ENCODE data around the gene NEURL1.

The NEURL1 gene

GRCh38 chr10:103455235-103455634, 38.3 kb upstream of the NEURL1 start:
- TF ChIP-seq CTCF (IDR thresholded peaks at IDR 0.05; ENCODE audit: insufficient read depth, low read length, poor library complexity, severe bottlenecking) (no peak), EZH2phosphoT487 (conservative IDR thresholded peaks at IDR 0.05; ENCODE audit: low read length) (no peak)
- H3K9me2 ChIP-seq (replicated peaks; ENCODE audit: insufficient read depth, low read length), result no peaks in the 10 kb centered on the region
- no peak overlapping the region for H2AFZ ChIP-seq (ENCODE audit: low read depth, low read length, severe bottlenecking)
- H3K27ac ChIP-seq (ENCODE audit: low read depth, low read length), result no peak overlapping the region
- H3F3A ChIP-seq (ENCODE audit: insufficient read depth), result no peaks in the 10 kb centered on the region
- H4K20me1 ChIP-seq (ENCODE audit: low read depth, low read length), result no peaks in the 10 kb centered on the region
- H3K4me3 ChIP-seq (ENCODE audit: insufficient read depth, low read length, poor library complexity, severe bottlenecking), result no peak overlapping the region
- no peaks in the 10 kb centered on the region for H3K9me3 ChIP-seq (ENCODE audit: insufficient read depth, low read length)
- H3K79me2 ChIP-seq (ENCODE audit: insufficient read depth, low read length), result no peaks in the 10 kb centered on the region
- no peaks in the 10 kb centered on the region for H3K27me3 ChIP-seq (ENCODE audit: low read length)
- H3K36me3 ChIP-seq (ENCODE audit: low read length), result no peaks in the 10 kb centered on the region
- no peak overlapping the region for H3K4me2 ChIP-seq (ENCODE audit: low read depth, low read length, poor library complexity, severe bottlenecking)
- H3K9ac ChIP-seq (ENCODE audit: low read length), result no peak overlapping the region

- H3F3A ChIP-seq (ENCODE audit: insufficient read depth), result no peaks in the 10 kb centered on the region
- no peak overlapping the region for H2AFZ ChIP-seq (ENCODE audit: low read depth, low read length, severe bottlenecking)
- no peak overlapping the region for H3K4me3 ChIP-seq (ENCODE audit: insufficient read depth, low read length, poor library complexity, severe bottlenecking)
- no peaks in the 10 kb centered on the region for H3K9me3 ChIP-seq (ENCODE audit: insufficient read depth, low read length)
- no peaks in the 10 kb centered on the region for H4K20me1 ChIP-seq (ENCODE audit: low read depth, low read length)
- TF ChIP-seq CTCF (IDR thresholded peaks at IDR 0.05; ENCODE audit: insufficient read depth, low read length, poor library complexity, severe bottlenecking) (no peak), EZH2phosphoT487 (conservative IDR thresholded peaks at IDR 0.05; ENCODE audit: low read length) (no peak)
- H3K4me2 ChIP-seq (ENCODE audit: low read depth, low read length, poor library complexity, severe bottlenecking), result no peak overlapping the region
- no peak overlapping the region for H3K9ac ChIP-seq (ENCODE audit: low read length)
- H3K79me2 ChIP-seq (ENCODE audit: insufficient read depth, low read length), result no peaks in the 10 kb centered on the region
- H3K36me3 ChIP-seq (ENCODE audit: low read length), result no peaks in the 10 kb centered on the region
- H3K27me3 ChIP-seq (ENCODE audit: low read length), result no peaks in the 10 kb centered on the region
- H3K27ac ChIP-seq (ENCODE audit: low read depth, low read length), result no peak overlapping the region
- no peaks in the 10 kb centered on the region for H3K9me2 ChIP-seq (replicated peaks; ENCODE audit: insufficient read depth, low read length)
Observed at GRCh38 chr10:103456074-103456660, 37.3 kb upstream of the NEURL1 start.

- Histone ChIP-seq H3K9me2 (replicated peaks; ENCODE audit: insufficient read depth, low read length) (no peaks in the 10 kb centered on the region), H2AFZ (ENCODE audit: low read depth, low read length, severe bottlenecking) (no peak overlapping the region), H3K4me3 (ENCODE audit: insufficient read depth, low read length, poor library complexity, severe bottlenecking) (no peak overlapping the region), H3K27me3 (ENCODE audit: low read length) (no peaks in the 10 kb centered on the region), H3F3A (ENCODE audit: insufficient read depth) (no peaks in the 10 kb centered on the region), H3K27ac (ENCODE audit: low read depth, low read length) (no peak overlapping the region), H3K9me3 (ENCODE audit: insufficient read depth, low read length) (no peaks in the 10 kb centered on the region), H4K20me1 (ENCODE audit: low read depth, low read length) (no peaks in the 10 kb centered on the region), H3K79me2 (ENCODE audit: insufficient read depth, low read length) (no peaks in the 10 kb centered on the region), H3K36me3 (ENCODE audit: low read length) (no peaks in the 10 kb centered on the region), H3K4me2 (ENCODE audit: low read depth, low read length, poor library complexity, severe bottlenecking) (no peak overlapping the region), H3K9ac (ENCODE audit: low read length) (no peak overlapping the region)
- TF ChIP-seq EZH2phosphoT487 (conservative IDR thresholded peaks at IDR 0.05; ENCODE audit: low read length), result no peak
- no peak for TF ChIP-seq CTCF (IDR thresholded peaks at IDR 0.05; ENCODE audit: insufficient read depth, low read length, poor library complexity, severe bottlenecking)
Observed at GRCh38 chr10:103457176-103457712, 36.3 kb upstream of the NEURL1 start.
